ENCODE results near the gene C11orf65.

Gene C11orf65

DNA sequence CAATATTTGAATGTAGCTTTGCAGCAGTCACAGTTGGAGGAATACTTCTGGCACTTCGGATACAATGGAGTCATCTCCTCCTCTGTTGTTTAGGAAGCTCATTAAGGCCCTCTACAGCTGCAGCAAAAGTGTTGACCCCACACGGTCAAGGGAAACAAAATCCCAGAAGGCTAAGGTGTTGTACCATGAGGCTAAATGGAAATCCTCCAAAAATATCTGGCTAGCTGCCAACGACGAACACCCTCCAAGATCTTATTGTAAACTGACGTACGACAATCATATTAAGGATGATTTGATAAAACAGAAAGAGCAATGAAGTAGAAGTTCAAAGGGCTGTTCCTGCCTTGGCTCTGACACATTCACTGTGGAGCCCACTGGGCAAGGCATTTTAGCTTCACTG, 26.9 kb upstream of the C11orf65 start:
- Histone ChIP-seq H3K9me3 (ENCODE audit: control insufficient read depth, insufficient read depth, low read depth, low read length) (no peaks in the 10 kb centered on the region), H3K36me3 (ENCODE audit: control insufficient read depth in 2 of 2, insufficient read depth in 1 of 2, low read length in 2 of 2) (peaks cover 5 to 21% of the 10 kb centered on the region in 2 experiments; a peak in 2 of 3 replicates), H3K27ac (ENCODE audit: extremely low read depth, low read depth, low read length) (no peak overlapping the region), H3K4me3 (ENCODE audit: low read depth, low read length) (no peak overlapping the region), H3K4me1 (ENCODE audit: control insufficient read depth, insufficient read depth, low read length) (no peaks in the 10 kb centered on the region)
- POLR2A ChIA-PET: interaction anchor here (0.7 to 0.9 kb wide), 2 partner anchors 22 to 99 kb away, joined by 3 to 4 read pairs; no protein-coding TSS in a partner anchor
- CTCF ChIA-PET: no interaction called here
- TF ChIP-seq ZNF529 (tag by site-specific recombination; IDR thresholded peaks at IDR 0.05; ENCODE audit: insufficient replicate concordance): no peak
- TF ChIP-seq SCRT1 (tag by site-specific recombination; IDR thresholded peaks at IDR 0.05; ENCODE audit: borderline replicate concordance): no peak
- no peak for TF ChIP-seq ZFHX2 (tag by site-specific recombination; conservative IDR thresholded peaks at IDR 0.05)
- TF ChIP-seq ZNF133 (tag by site-specific recombination; IDR thresholded peaks at IDR 0.05): no peak
- TF ChIP-seq, protein P1, sequence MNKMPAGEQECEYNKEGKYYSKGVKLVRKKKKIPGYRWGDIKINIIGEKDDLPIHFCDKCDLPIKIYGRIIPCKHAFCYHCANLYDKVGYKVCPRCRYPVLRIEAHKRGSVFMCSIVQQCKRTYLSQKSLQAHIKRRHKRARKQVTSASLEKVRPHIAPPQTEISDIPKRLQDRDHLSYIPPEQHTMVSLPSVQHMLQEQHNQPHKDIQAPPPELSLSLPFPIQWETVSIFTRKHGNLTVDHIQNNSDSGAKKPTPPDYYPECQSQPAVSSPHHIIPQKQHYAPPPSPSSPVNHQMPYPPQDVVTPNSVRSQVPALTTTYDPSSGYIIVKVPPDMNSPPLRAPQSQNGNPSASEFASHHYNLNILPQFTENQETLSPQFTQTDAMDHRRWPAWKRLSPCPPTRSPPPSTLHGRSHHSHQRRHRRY (tag by site-specific recombination; IDR thresholded peaks at IDR 0.05): no peak
- 0 out of 2 replicates have a peak, but pooled peaks have one; percentile 17 for TF ChIP-seq ZFP69B (tag by site-specific recombination; IDR thresholded peaks at IDR 0.05)
- 0 out of 2 replicates have a peak, but pooled peaks have one; percentile 19 for TF ChIP-seq ZBTB8A (tag by site-specific recombination; IDR thresholded peaks at IDR 0.05)
- peak; percentile 62 for TF ChIP-seq GLIS1 (tag by site-specific recombination; IDR thresholded peaks at IDR 0.05)
- TF ChIP-seq, protein P2, sequence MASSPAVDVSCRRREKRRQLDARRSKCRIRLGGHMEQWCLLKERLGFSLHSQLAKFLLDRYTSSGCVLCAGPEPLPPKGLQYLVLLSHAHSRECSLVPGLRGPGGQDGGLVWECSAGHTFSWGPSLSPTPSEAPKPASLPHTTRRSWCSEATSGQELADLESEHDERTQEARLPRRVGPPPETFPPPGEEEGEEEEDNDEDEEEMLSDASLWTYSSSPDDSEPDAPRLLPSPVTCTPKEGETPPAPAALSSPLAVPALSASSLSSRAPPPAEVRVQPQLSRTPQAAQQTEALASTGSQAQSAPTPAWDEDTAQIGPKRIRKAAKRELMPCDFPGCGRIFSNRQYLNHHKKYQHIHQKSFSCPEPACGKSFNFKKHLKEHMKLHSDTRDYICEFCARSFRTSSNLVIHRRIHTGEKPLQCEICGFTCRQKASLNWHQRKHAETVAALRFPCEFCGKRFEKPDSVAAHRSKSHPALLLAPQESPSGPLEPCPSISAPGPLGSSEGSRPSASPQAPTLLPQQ (tag by site-specific recombination; IDR thresholded peaks at IDR 0.05): 0 out of 2 replicates have a peak, but pooled peaks have one; percentile 23
- TF ChIP-seq ZNF132 (tag by site-specific recombination; IDR thresholded peaks at IDR 0.05; ENCODE audit: borderline replicate concordance): no peak
- 0 out of 2 replicates have a peak, but pooled peaks have one; percentile 17 for TF ChIP-seq ZNF184 (tag by site-specific recombination; IDR thresholded peaks at IDR 0.05)
- TF ChIP-seq ZNF2 (tag by site-specific recombination; IDR thresholded peaks at IDR 0.05): no peak
- TF ChIP-seq ZNF514 (tag by site-specific recombination; IDR thresholded peaks at IDR 0.05): no peak
- TF ChIP-seq, protein P3, sequence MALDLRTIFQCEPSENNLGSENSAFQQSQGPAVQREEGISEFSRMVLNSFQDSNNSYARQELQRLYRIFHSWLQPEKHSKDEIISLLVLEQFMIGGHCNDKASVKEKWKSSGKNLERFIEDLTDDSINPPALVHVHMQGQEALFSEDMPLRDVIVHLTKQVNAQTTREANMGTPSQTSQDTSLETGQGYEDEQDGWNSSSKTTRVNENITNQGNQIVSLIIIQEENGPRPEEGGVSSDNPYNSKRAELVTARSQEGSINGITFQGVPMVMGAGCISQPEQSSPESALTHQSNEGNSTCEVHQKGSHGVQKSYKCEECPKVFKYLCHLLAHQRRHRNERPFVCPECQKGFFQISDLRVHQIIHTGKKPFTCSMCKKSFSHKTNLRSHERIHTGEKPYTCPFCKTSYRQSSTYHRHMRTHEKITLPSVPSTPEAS (tag by site-specific recombination; IDR thresholded peaks at IDR 0.05): no peak
- TF ChIP-seq ZNF24 (tag by site-specific recombination; IDR thresholded peaks at IDR 0.05): no peak
- peak; percentile 42; the same call in 1 of the 2 replicates for TF ChIP-seq OSR2 (tag by site-specific recombination; IDR thresholded peaks at IDR 0.05)
- peak; percentile 67 for TF ChIP-seq FEZF1 (tag by site-specific recombination; IDR thresholded peaks at IDR 0.05)
- TF ChIP-seq PRDM1 (tag by site-specific recombination; IDR thresholded peaks at IDR 0.05): no peak

DNA sequence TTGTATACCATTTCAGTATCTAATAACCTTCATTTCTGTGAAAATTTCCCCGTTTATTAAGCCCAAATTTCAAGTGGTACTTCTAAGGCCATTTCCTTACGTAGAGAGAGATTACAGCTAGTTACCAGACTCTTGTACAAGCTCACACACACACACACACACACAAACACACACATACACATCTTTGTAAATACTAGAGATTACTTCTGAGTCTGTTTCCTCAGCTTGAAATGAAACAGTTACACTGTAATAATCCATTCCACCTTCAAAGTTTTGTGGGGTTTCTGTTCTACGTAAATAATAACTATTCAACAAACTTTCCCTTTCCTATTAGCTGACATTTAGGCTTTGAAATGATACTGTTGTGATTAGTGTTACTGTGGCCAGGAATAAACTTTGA, 24.6 kb upstream of the C11orf65 start:
- CTCF ChIA-PET: no interaction called here

More for the DNA sequence above, 24.6 kb upstream of the C11orf65 start:
- H3K4me3 ChIP-seq (ENCODE audit: low read depth, low read length): no peak overlapping the region
- no peak for TF ChIP-seq ZNF48 (tag by site-specific recombination; IDR thresholded peaks at IDR 0.05)
- TF ChIP-seq SP2 (tag by site-specific recombination; IDR thresholded peaks at IDR 0.05): no peak
- no peak for TF ChIP-seq ZNF658 (tag by site-specific recombination; IDR thresholded peaks at IDR 0.05)
- no peak for TF ChIP-seq ZXDB (tag by site-specific recombination; IDR thresholded peaks at IDR 0.05)
- TF ChIP-seq HOXA7 (CRISPR knock-in tag; IDR thresholded peaks at IDR 0.05; ENCODE audit: borderline replicate concordance): no peak
- TF ChIP-seq, protein P4, sequence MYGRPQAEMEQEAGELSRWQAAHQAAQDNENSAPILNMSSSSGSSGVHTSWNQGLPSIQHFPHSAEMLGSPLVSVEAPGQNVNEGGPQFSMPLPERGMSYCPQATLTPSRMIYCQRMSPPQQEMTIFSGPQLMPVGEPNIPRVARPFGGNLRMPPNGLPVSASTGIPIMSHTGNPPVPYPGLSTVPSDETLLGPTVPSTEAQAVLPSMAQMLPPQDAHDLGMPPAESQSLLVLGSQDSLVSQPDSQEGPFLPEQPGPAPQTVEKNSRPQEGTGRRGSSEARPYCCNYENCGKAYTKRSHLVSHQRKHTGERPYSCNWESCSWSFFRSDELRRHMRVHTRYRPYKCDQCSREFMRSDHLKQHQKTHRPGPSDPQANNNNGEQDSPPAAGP (tag by site-specific recombination; IDR thresholded peaks at IDR 0.05): no peak
- H3K9me3 ChIP-seq (ENCODE audit: control insufficient read depth, insufficient read depth, low read depth, low read length): no peaks in the 10 kb centered on the region
- peaks cover 9 to 43% of the 10 kb centered on the region in 2 experiments; a peak in 2 of 3 replicates for H3K36me3 ChIP-seq (ENCODE audit: control insufficient read depth in 2 of 2, insufficient read depth in 1 of 2, low read length in 2 of 2)
- H3K4me1 ChIP-seq (ENCODE audit: control insufficient read depth, insufficient read depth, low read length): no peaks in the 10 kb centered on the region
- POLR2A ChIA-PET: interaction anchor here (0.7 kb wide), 1 partner anchor 372 kb away, joined by 3 read pairs; no protein-coding TSS in a partner anchor
- no peak overlapping the region for H3K27ac ChIP-seq (ENCODE audit: extremely low read depth, low read depth, low read length)

Data from HEK293 (cell line).